ENCODE results near the gene RBM20. TPM values are rescaled to one million over a fixed set of nuclear protein-coding genes. Genes with fewer than 3 reads are reported as not detected.

Gene RBM20
- total RNA-seq, 2 experiments from 2014 or later = 0.03 TPM; not detected in 1

GRCh38 chr10:110667620-110668343 lies 23.6 kb downstream of the RBM20 start:
- no peak overlapping the region for H3K27ac Mint-ChIP-seq
- DNase-seq (no peak), ATAC-seq (no peak)
- no peaks in the 10 kb centered on the region for H3K9me3 Mint-ChIP-seq (ENCODE audit: insufficient read depth)
- H3K36me3 Mint-ChIP-seq (ENCODE audit: low read depth) = no peaks in the 10 kb centered on the region
- peaks cover 5% of the 10 kb centered on the region for H3K4me1 Mint-ChIP-seq (ENCODE audit: low read depth)
- peaks cover 34% of the 10 kb centered on the region for H3K27me3 Mint-ChIP-seq (ENCODE audit: low read depth)
- POLR2A ChIA-PET = no interaction called here
- CTCF ChIA-PET = interaction anchor here (0.9 kb wide), 1 partner anchor 44 kb away, joined by 3 read pairs; no protein-coding TSS in a partner anchor
- no peak overlapping the region for H3K4me3 Mint-ChIP-seq

GRCh38 chr10:110668443-110668842 lies 24.3 kb downstream of the RBM20 start:
- ATAC-seq (no peak), DNase-seq (no peak)
- peaks cover 6% of the 10 kb centered on the region for H3K4me1 Mint-ChIP-seq (ENCODE audit: low read depth)
- no peaks in the 10 kb centered on the region for H3K9me3 Mint-ChIP-seq (ENCODE audit: insufficient read depth)
- H3K27ac Mint-ChIP-seq = no peak overlapping the region
- no peak overlapping the region for H3K4me3 Mint-ChIP-seq
- CTCF ChIA-PET = no interaction called here
- H3K27me3 Mint-ChIP-seq (ENCODE audit: low read depth) = peaks cover 34% of the 10 kb centered on the region
- no peaks in the 10 kb centered on the region for H3K36me3 Mint-ChIP-seq (ENCODE audit: low read depth)
- POLR2A ChIA-PET = no interaction called here

- peaks cover 6% of the 10 kb centered on the region for H3K4me1 Mint-ChIP-seq (ENCODE audit: low read depth)
- no peak overlapping the region for H3K27ac Mint-ChIP-seq
- peaks cover 44% of the 10 kb centered on the region for H3K27me3 Mint-ChIP-seq (ENCODE audit: low read depth)
- ATAC-seq = no peak
- no peak overlapping the region for H3K4me3 Mint-ChIP-seq
- ChIA-PET CTCF (interaction anchor here (2.6 to 4.1 kb wide), 2 partner anchors 15 to 52 kb away, joined by 17 to 41 read pairs; no protein-coding TSS in a partner anchor), POLR2A (interaction anchor here (0.6 kb wide), 1 partner anchor 30 kb away, joined by 4 read pairs; no protein-coding TSS in a partner anchor)
- DNase-seq = no peak
- no peaks in the 10 kb centered on the region for H3K9me3 Mint-ChIP-seq (ENCODE audit: insufficient read depth)
- H3K36me3 Mint-ChIP-seq (ENCODE audit: low read depth) = no peaks in the 10 kb centered on the region
Observed at GRCh38 chr10:110670335-110670734, 26.2 kb downstream of the RBM20 start.

- peak overlapping the region; percentile 81 for H3K4me3 Mint-ChIP-seq
- H3K27ac Mint-ChIP-seq = peak overlapping the region; percentile 69
- POLR2A ChIA-PET = interaction anchor here (0.8 to 1.6 kb wide), 5 partner anchors 10 to 247 kb away, joined by 3 to 4 read pairs (median 3); partner anchors contain the start of gene BBIP1
- no peaks in the 10 kb centered on the region for H3K9me3 Mint-ChIP-seq (ENCODE audit: insufficient read depth)
- H3K36me3 Mint-ChIP-seq (ENCODE audit: low read depth) = no peaks in the 10 kb centered on the region
- ATAC-seq (peak; percentile 98), DNase-seq (peak; percentile 78)
- H3K4me1 Mint-ChIP-seq (ENCODE audit: low read depth) = peaks cover 6% of the 10 kb centered on the region
- CTCF ChIA-PET = interaction anchor here (0.6 to 5.3 kb wide), 51 partner anchors 8 to 575 kb away, joined by 3 to 42 read pairs (median 4); partner anchors contain the start of genes ADRA2A and SMNDC1
- peaks cover 44% of the 10 kb centered on the region for H3K27me3 Mint-ChIP-seq (ENCODE audit: low read depth)
Observed at GRCh38 chr10:110671788-110672579, 27.8 kb downstream of the RBM20 start.

GRCh38 chr10:110672580-110672919 lies 28.4 kb downstream of the RBM20 start:
- Mint-ChIP-seq H3K36me3 (ENCODE audit: low read depth) (no peaks in the 10 kb centered on the region), H3K27ac (peak overlapping the region; percentile 69), H3K4me1 (ENCODE audit: low read depth) (peaks cover 6% of the 10 kb centered on the region), H3K27me3 (ENCODE audit: low read depth) (peaks cover 42% of the 10 kb centered on the region), H3K9me3 (ENCODE audit: insufficient read depth) (no peaks in the 10 kb centered on the region), H3K4me3 (peak overlapping the region; percentile 81)
- ATAC-seq (no peak), DNase-seq (no peak)
- ChIA-PET POLR2A (interaction anchor here (0.7 to 1.6 kb wide), 6 partner anchors 11 to 246 kb away, joined by 3 to 4 read pairs (median 4); partner anchors contain the start of gene BBIP1), CTCF (interaction anchor here (0.7 to 5.3 kb wide), 49 partner anchors 8 to 576 kb away, joined by 3 to 42 read pairs (median 5); partner anchors contain the start of gene ADRA2A)

GRCh38 chr10:110676016-110676415 lies 31.9 kb downstream of the RBM20 start:
- Mint-ChIP-seq H3K4me3 (no peak overlapping the region), H3K4me1 (ENCODE audit: low read depth) (peaks cover 9% of the 10 kb centered on the region), H3K9me3 (ENCODE audit: insufficient read depth) (no peaks in the 10 kb centered on the region), H3K27me3 (ENCODE audit: low read depth) (peaks cover 33% of the 10 kb centered on the region), H3K36me3 (ENCODE audit: low read depth) (no peaks in the 10 kb centered on the region), H3K27ac (no peak overlapping the region)
- ATAC-seq (no peak), DNase-seq (no peak)
- ChIA-PET CTCF (interaction anchor here (5.3 kb wide), 1 partner anchor 12 kb away, joined by 32 read pairs; no protein-coding TSS in a partner anchor), POLR2A (no interaction called here)

- Mint-ChIP-seq H3K27me3 (ENCODE audit: low read depth) (peaks cover 35% of the 10 kb centered on the region), H3K9me3 (ENCODE audit: insufficient read depth) (no peaks in the 10 kb centered on the region), H3K4me3 (no peak overlapping the region), H3K4me1 (ENCODE audit: low read depth) (peaks cover 3% of the 10 kb centered on the region), H3K27ac (no peak overlapping the region), H3K36me3 (ENCODE audit: low read depth) (no peaks in the 10 kb centered on the region)
- ChIA-PET POLR2A (no interaction called here), CTCF (interaction anchor here (1.0 to 2.8 kb wide), 6 partner anchors 8 to 68 kb away, joined by 3 to 27 read pairs (median 3); partner anchors contain the start of gene RBM20)
- no peak for ATAC-seq
- no peak for DNase-seq
Observed at GRCh38 chr10:110679486-110680272, 35.5 kb downstream of the RBM20 start.

- CTCF ChIA-PET = interaction anchor here (0.7 to 2.8 kb wide), 14 partner anchors 8 to 1504 kb away, joined by 3 to 27 read pairs (median 3); partner anchors contain the start of gene RBM20
- H3K36me3 Mint-ChIP-seq (ENCODE audit: low read depth) = no peaks in the 10 kb centered on the region
- peaks cover 39% of the 10 kb centered on the region for H3K27me3 Mint-ChIP-seq (ENCODE audit: low read depth)
- no peaks in the 10 kb centered on the region for H3K9me3 Mint-ChIP-seq (ENCODE audit: insufficient read depth)
- peaks cover 3% of the 10 kb centered on the region for H3K4me1 Mint-ChIP-seq (ENCODE audit: low read depth)
- DNase-seq (no peak), ATAC-seq (no peak)
- no peak overlapping the region for H3K4me3 Mint-ChIP-seq
- POLR2A ChIA-PET = no interaction called here
- H3K27ac Mint-ChIP-seq = no peak overlapping the region
Observed at GRCh38 chr10:110680273-110681020, 36.3 kb downstream of the RBM20 start.

GRCh38 chr10:110681023-110681681 lies 37.0 kb downstream of the RBM20 start:
- Mint-ChIP-seq H3K27ac (no peak overlapping the region), H3K36me3 (ENCODE audit: low read depth) (no peaks in the 10 kb centered on the region), H3K4me1 (ENCODE audit: low read depth) (peaks cover 3% of the 10 kb centered on the region), H3K4me3 (no peak overlapping the region), H3K27me3 (ENCODE audit: low read depth) (peaks cover 35% of the 10 kb centered on the region), H3K9me3 (ENCODE audit: insufficient read depth) (no peaks in the 10 kb centered on the region)
- DNase-seq = peak; percentile 57
- ATAC-seq = peak; percentile 72
- ChIA-PET POLR2A (no interaction called here), CTCF (interaction anchor here (0.7 to 2.8 kb wide), 13 partner anchors 9 to 1503 kb away, joined by 3 to 27 read pairs (median 3); partner anchors contain the start of gene RBM20)

GRCh38 chr10:110682348-110682747 lies 38.2 kb downstream of the RBM20 start:
- H3K36me3 Mint-ChIP-seq (ENCODE audit: low read depth) = no peaks in the 10 kb centered on the region
- H3K4me1 Mint-ChIP-seq (ENCODE audit: low read depth) = peaks cover 3% of the 10 kb centered on the region
- ATAC-seq (no peak), DNase-seq (no peak)
- no peak overlapping the region for H3K27ac Mint-ChIP-seq
- no peak overlapping the region for H3K4me3 Mint-ChIP-seq
- no peaks in the 10 kb centered on the region for H3K9me3 Mint-ChIP-seq (ENCODE audit: insufficient read depth)
- ChIA-PET POLR2A (no interaction called here), CTCF (interaction anchor here (0.8 to 6.4 kb wide), 6 partner anchors 10 to 212 kb away, joined by 3 to 41 read pairs (median 4); no protein-coding TSS in a partner anchor)
- H3K27me3 Mint-ChIP-seq (ENCODE audit: low read depth) = peaks cover 34% of the 10 kb centered on the region

Measured in activated CD8-positive, alpha-beta T cell treated with anti-CD3 and anti-CD28 coated beads, Interleukin-2, amount 10 ng/mL, durations not matched to agents 7 days and 5 days (primary cell).